NOMO-1 treated with DMSO at 0.1 percent for 48 hours (cell line): Measurements from ENCODE around the gene USP17L29.
"Not testable (repeated sequence)": the region's sequence is repeated elsewhere in the genome, so short reads cannot be mapped to it uniquely, and the experiment has no call there.

ENCODE experiments used
- DNase-seq: peaks from one replicate; lab custom pipeline; 2025; ENCODE audit not compliant: unreplicated experiment; lab: John Stamatoyannopoulos, UW

The USP17L29 gene

GRCh38 chr4:9353338-9353737 lies at the start of gene USP17L29:
TSS of gene USP17L29 (plus strand) at chr4:9353638. CDS start at chr4:9353638, 0 bp downstream.
- not testable (repeated sequence) for DNase-seq

- not testable (repeated sequence) for DNase-seq
Observed at GRCh38 chr4:9324191-9324590, 29.2 kb upstream of the USP17L29 start.

- DNase-seq, result not testable (repeated sequence)
Observed at GRCh38 chr4:9324865-9325264, 28.6 kb upstream of the USP17L29 start, which contains the start of gene USP17L24. TSS of gene USP17L24 (plus strand) at chr4:9325165. CDS start at chr4:9325165, 0 bp downstream.

GRCh38 chr4:9329611-9330010 lies 23.8 kb upstream of the USP17L29 start, which contains the start of gene USP17L25:
TSS of gene USP17L25 (plus strand) at chr4:9329911. CDS start at chr4:9329911, 0 bp downstream.
- not testable (repeated sequence) for DNase-seq

- DNase-seq, result not testable (repeated sequence)
Observed at GRCh38 chr4:9334358-9334757, 19.1 kb upstream of the USP17L29 start, which contains the start of gene USP17L26. TSS of gene USP17L26 (plus strand) at chr4:9334658. CDS start at chr4:9334658, 0 bp downstream.

- DNase-seq, result not testable (repeated sequence)
Observed at GRCh38 chr4:9339103-9339502, 14.3 kb upstream of the USP17L29 start, which contains the start of gene USP17L5. TSS of gene USP17L5 (plus strand) at chr4:9339403. CDS start at chr4:9339403, 0 bp downstream.

GRCh38 chr4:9343848-9344247 lies 9.6 kb upstream of the USP17L29 start, which contains the start of gene USP17L27:
TSS of gene USP17L27 (plus strand) at chr4:9344148. CDS start at chr4:9344148, 0 bp downstream.
- DNase-seq, result not testable (repeated sequence)

- not testable (repeated sequence) for DNase-seq
Observed at GRCh38 chr4:9348593-9348992, 4.8 kb upstream of the USP17L29 start, which contains the start of gene USP17L28. TSS of gene USP17L28 (plus strand) at chr4:9348893. CDS start at chr4:9348893, 0 bp downstream.

- DNase-seq, result not testable (repeated sequence)
Observed at GRCh38 chr4:9350866-9351265, 2.6 kb upstream of the USP17L29 start.

GRCh38 chr4:9362829-9363228 lies 9.4 kb downstream of the USP17L29 start, which contains the start of gene USP17L30:
TSS of gene USP17L30 (plus strand) at chr4:9363129. CDS start at chr4:9363129, 0 bp downstream.
- not testable (repeated sequence) for DNase-seq

GRCh38 chr4:9379881-9380280 lies 26.4 kb downstream of the USP17L29 start:
- not testable (repeated sequence) for DNase-seq

- not testable (repeated sequence) for DNase-seq
Observed at GRCh38 chr4:9381012-9381534, 27.6 kb downstream of the USP17L29 start.

GRCh38 chr4:9384126-9384525 lies 30.7 kb downstream of the USP17L29 start:
- no peak for DNase-seq

GRCh38 chr4:9389001-9389400 lies 35.6 kb downstream of the USP17L29 start:
- DNase-seq, result not testable (repeated sequence)
